HG03432 (cell line): Measurements from ENCODE around the gene GMPS.
"Not testable (repeated sequence)": the region's sequence is repeated elsewhere in the genome, so short reads cannot be mapped to it uniquely, and the experiment has no call there.

Source experiments
- ATAC-seq: cut with Tn5 transposase; IDR thresholded peaks from one replicate; pipeline ENCODE4 v1.9.1; 2021; ENCODE audit warnings: mild to moderate bottlenecking, moderate library complexity; ENCODE audit not compliant: unreplicated experiment

Gene GMPS

GRCh38 chr3:155871746-155872158, 1.3 kb downstream of the GMPS start:
- peak; percentile 1 for ATAC-seq

DNA sequence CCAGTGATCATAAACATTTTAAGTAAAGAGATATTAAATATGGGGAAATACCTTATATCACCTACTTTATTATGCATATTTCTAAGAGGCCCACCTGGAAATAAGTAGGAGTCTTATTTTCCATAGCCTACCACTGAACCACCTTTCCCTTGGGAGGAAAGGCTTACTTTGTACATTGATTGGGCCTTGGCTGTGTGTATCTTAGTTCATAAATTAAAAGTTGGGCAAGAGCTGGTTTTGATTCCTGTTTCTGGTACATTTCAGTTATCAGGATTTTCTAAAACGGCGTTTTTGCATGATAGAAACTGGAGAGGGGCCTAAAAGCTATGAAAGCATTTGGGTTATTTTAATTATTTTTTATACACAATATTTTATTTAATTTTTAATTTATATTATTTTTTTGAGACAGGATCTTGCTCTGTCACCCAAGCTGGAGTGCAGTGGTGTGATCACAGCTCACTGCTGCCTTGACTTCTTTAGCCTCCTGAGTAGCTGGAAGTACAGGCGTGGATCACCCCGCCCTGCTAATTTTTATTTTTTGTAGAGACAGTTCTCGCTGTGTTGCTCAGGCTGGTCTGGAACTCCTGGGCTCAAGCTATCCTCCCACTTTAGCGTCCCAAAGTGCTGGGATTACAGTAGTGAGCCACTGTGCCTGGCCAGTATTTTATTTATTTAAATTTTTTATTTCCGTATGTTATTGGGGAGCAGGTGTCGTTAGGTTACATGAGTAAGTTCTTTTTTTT, 2.6 kb downstream of the GMPS start:
- no peak for ATAC-seq

DNA sequence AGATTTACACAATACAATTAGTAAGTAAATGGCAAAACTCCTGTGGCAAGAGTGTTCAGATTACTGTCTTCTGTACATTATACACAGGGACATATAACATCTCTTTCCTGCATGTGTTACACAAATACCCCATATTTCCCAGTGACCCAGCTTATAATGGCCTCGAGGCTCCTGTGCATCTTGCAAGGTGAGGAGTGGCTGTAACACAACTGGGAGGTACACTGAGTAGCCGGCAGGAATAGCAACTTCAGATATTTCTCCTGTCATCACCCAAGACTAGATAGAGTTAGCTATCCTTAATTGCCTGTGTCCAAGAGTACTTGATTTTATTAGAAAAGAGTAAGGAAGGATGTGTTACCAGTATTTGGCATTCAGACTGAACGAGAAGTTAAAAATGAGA, 5.6 kb downstream of the GMPS start:
- ATAC-seq = no peak

- ATAC-seq = no peak
These were observed 6.1 kb downstream of the GMPS start for GRCh38 chr3:155876503-155876902.

DNA sequence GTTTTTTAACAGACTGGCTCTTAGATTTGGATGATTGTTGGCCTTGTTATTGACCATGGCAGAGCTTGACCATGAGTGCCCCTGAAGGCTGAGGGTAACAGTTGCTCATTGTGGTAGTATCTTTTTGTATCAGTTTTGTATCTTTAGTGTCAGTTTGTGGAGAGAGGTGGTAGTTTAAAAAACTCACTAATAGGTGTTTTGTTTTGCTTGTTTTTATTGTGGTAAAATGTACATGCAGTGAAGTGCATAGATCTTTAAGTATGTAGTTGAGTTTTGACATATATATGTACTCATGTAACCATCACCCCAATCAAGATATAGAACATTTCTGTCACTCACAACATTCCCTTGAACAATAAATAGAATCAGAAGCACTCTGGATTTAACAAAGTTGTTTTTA, 9.8 kb downstream of the GMPS start:
- peak; percentile 40 for ATAC-seq

DNA sequence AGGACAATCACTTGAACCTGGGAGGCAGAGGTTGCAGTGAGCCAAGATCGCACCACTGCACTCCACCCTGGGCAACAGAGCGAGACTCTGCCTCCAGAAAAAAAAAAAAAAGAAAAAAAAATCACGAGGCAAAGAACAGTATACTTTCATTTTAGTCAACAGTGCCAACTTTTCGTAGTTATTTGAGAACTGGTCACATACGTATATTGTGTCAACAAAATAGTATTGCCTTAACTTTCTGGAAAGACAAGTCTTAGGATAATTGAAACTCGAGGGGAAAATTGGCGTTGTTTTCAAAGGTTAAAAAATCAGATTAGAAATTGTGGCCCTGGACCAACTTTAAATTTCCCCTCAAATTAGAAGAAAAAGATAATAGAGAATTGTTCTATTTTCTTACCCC, 13.8 kb downstream of the GMPS start:
- ATAC-seq = no peak

DNA sequence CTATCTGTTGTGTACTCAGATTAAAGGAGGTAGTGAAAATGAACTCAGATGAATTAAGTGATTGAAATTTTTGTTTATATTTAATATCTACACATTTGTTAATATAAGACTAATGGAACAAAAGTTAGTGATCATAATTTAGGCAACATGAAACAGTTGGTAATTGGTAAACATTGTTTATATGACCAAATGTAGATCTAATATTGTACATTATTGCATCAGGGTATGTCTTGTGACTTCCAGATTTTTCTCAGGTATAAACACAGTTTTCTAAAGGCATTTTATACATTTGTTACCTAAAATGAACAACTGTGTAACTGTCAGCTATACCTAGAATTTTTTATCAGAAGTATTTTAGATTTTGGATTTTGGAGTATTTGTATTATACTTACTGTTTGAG, 14.8 kb downstream of the GMPS start:
- ATAC-seq = no peak

DNA sequence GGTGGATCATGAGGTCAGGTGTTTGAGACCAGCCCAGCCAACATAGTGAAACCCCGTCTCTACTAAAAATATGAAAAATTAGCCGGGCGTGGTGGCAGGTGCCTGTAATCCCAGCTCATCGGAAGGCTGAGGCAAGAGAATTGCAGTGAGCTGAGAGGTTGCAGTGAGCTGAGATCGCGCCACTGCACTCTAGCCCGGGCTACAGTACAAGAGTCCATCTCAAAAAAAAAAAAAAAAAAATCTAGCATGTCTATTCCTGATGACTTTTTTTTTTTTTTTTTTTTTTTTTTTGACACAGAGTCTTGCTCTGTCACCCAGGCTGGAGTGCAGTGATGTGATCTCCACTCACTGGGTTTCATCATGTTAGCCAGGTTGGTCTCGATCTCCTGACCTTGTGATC, 15.9 kb downstream of the GMPS start:
- not testable (repeated sequence) for ATAC-seq

DNA sequence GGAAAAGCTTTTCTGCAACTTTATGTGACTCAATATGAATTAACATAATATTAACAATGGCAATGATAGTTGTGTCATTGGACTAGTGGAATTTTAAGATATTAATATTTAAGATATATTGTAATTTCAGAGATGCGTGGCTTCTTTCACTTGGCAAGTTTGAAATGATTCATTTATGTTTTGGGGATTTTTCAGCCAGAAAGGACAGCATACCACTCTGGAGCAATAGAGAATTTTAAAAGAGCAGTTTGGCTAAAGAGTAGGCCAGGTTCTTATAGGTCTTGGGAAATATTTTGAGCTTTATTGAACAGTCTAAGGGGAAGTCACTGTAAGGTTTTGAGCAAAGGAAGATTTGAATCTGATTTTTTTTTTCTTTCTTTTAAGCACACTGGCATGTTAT, 16.5 kb downstream of the GMPS start:
- ATAC-seq = no peak

GRCh38 chr3:155889212-155889611, 18.8 kb downstream of the GMPS start:
- no peak for ATAC-seq

- ATAC-seq = no peak
These were observed 19.5 kb downstream of the GMPS start for GRCh38 chr3:155889952-155890351.

DNA sequence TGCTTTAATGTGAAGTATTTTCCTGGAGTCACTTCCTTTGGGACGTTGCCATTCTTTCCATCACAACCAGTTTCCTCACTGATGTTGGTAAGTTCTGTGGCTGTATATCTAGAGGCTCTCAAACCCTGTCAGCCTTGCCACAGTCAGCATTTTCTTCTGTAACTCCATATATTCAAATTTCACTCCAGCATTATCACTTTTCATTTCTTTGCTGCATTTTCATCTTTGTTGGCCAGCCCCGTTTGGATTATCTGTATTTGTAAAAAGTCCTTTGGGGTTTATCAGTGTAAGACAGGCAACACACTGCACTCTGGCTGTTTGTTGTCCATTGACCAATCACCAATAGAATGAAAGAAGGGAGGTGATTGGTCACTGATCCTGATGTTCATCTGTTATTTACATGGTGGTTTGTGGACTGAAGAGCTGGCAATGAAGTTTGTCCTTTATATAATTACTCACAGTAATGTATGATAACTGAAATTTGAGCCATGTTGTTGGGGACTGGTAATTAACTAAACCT, 20.3 kb downstream of the GMPS start:
- no peak for ATAC-seq

DNA sequence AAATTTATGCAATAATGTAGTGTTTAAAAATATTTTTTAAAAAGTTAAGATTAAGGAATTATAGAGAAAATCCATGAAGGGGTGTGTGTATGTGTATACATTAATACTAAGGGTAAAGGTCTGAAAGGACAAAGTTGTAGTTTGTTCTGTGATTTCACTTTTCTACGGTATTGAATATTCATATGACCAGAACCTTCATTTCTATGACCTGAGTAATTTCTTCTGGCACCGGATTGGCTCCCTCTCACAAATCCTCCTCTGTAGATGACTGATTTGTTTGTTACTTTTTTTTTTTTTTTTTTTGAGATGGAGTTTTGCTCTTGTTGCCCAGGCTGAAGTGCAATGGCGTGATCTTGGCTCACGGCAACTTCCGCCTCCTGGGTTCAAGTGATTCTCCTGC, 20.9 kb downstream of the GMPS start:
- ATAC-seq = no peak

- ATAC-seq = no peak
These were observed 25.0 kb downstream of the GMPS start for GRCh38 chr3:155895379-155895900.

- no peak for ATAC-seq
These were observed 36.5 kb downstream of the GMPS start for GRCh38 chr3:155906900-155907299.

DNA sequence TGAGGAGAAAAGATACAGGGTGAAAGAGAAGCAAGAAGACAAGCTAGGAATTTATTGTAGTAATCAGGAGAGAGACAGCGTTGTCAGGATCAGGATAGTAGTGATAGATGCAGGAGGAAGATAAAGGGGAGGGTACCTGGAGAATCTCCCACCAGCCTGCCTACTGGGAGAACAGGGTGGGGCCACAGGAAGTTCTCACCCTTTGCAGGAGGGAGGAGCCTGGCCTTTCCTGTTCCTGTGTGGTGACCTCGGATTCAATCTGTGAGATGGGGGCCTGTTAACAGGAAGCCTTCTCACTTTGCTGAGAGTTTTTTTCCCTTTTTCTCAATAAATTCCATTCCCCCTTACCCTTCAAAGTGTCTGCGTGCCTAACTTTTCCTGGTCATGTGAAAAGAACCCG, 37.6 kb downstream of the GMPS start:
- no peak for ATAC-seq

GRCh38 chr3:155908605-155909004, 38.2 kb downstream of the GMPS start:
- no peak for ATAC-seq

GRCh38 chr3:155912090-155912489, 41.6 kb downstream of the GMPS start:
- ATAC-seq = no peak

DNA sequence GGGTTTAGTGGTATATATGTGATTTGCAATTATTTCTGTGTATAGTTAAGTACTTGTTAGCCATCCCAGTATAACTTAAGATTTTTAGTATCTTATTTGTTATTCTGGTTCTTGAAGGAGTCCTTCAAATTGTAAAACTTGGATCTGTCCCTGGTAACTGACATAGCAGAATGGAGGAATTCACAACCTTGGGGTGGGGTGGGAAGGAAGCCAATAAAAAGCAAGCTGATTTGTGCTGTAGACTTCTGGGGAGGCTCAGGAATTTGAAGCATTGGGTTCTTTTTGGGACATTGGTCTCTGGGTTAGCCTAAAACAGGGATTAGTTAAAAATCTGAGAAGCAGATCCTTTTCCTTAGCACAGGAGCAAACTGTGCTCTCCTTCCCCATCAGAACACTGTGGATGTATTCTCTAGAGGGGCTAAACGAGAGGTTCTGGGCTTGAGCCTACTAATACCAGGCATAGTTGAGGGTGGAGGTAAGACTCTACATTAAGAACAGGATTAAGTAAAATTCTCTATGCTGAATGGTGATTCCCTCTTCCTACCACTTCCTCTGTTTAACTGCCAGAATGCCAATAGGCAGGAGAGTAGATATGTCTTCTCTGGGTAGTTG, 42.2 kb downstream of the GMPS start:
- ATAC-seq = no peak

GRCh38 chr3:155917781-155918180, 47.3 kb downstream of the GMPS start:
- no peak for ATAC-seq

GRCh38 chr3:155919728-155920127, 49.3 kb downstream of the GMPS start:
- no peak for ATAC-seq

DNA sequence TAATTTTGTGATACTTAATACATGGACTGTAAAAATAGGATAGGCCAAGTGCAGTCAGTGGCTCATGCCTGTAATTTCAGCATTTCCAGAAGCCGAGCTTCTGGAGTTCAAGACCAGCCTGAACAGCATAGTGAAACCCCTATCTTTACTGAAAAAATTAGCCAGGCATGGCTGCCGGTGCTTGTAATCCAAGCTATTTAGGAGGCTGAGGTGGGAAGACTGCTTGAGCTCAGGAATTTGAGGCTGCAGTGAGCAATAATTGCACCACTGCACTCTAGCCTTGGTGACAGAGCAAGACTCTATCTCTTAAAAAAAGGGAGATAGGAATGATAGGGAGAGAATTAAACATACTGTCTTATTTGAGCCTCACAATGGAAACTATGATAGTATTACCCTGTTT, 51.0 kb downstream of the GMPS start:
- no peak for ATAC-seq
